A549 (cell line): ENCODE data around the gene DLG4.

Experiments used
- EP300 ChIP-seq, 2 experiments: fragments of >200 bp; sonication (Bioruptor Twin); formaldehyde crosslinking; IDR thresholded peaks; 2 replicates in 1 of 2; 3 replicates in 1 of 2; pipeline ENCODE4 v1.6.1; 2016 to 2017
- FOSB ChIP-seq: fragments of 250-450 bp; sonication (Bioruptor Pico); IDR thresholded peaks from 2 replicates; pipeline ENCODE4 v1.5.0; 2020; ENCODE audit warnings: mild to moderate bottlenecking, moderate library complexity
- TF ChIP-seq, protein P1 (sequence below): fragments of >200 bp; sonication (Bioruptor Twin); formaldehyde crosslinking; IDR thresholded peaks from 3 replicates; pipeline ENCODE4 v1.5.1; 2016

DNA sequence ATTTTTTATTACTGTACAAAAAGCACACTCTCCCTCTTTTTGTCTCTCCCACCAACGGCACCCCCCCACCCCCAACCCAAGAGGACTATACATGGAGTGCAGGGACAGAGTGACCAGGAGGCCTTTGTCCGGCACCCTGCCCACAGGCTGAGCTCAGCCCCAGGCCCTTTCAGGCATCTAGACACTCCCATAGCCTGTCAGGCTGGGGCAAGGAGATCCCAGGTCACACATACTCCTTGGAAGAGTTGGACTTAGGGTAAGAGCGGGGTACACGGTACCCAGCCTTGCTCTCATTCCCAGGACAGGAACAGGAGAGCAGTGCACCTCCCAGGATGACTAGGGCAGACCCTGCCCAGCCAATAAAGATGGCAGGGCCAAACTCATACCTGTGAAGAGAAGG is 40.5 kb upstream of the DLG4 start:
- TF ChIP-seq FOSB (no peak), EP300 (IDR thresholded peaks at IDR 0.05) (no peak)
- TF ChIP-seq, protein P1, sequence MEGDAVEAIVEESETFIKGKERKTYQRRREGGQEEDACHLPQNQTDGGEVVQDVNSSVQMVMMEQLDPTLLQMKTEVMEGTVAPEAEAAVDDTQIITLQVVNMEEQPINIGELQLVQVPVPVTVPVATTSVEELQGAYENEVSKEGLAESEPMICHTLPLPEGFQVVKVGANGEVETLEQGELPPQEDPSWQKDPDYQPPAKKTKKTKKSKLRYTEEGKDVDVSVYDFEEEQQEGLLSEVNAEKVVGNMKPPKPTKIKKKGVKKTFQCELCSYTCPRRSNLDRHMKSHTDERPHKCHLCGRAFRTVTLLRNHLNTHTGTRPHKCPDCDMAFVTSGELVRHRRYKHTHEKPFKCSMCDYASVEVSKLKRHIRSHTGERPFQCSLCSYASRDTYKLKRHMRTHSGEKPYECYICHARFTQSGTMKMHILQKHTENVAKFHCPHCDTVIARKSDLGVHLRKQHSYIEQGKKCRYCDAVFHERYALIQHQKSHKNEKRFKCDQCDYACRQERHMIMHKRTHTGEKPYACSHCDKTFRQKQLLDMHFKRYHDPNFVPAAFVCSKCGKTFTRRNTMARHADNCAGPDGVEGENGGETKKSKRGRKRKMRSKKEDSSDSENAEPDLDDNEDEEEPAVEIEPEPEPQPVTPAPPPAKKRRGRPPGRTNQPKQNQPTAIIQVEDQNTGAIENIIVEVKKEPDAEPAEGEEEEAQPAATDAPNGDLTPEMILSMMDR, result no peak
